Adrenal gland (tissue), 12 donors: Measurements from ENCODE around the gene ELMO2. TPM values are rescaled to one million over a fixed set of nuclear protein-coding genes. Genes with fewer than 3 reads are reported as not detected.

ENCODE experiments used
- DNase-seq, 7 donors: peaks; one replicate each; pipeline ENCODE4 v3.0.0-alpha.2; 2019 to 2020
- H3K27ac ChIP-seq, 5 donors: fragments of 200-600 bp; sonication (generic) in 4 of 5; 1 replicate in 3 of 5; 2 replicates in 2 of 5; pipeline versions ENCODE4 v1.5.1 to v1.8.0; 2016 to 2020; ENCODE audit warnings: mild to moderate bottlenecking in 1 of 5
- H3K27me3 ChIP-seq: fragments of 200-600 bp; 2 replicates; pipeline ENCODE4 v1.8.0; 2021
- H3K36me3 ChIP-seq, 2 donors: fragments of 200-600 bp; replicated peaks in 1 of 2; 1 replicate in 1 of 2; 2 replicates in 1 of 2; pipeline versions ENCODE4 v1.5.1 to v1.8.0; 2018 to 2022
- H3K4me1 ChIP-seq, 2 donors: fragments of 200-600 bp; replicated peaks in 1 of 2; 1 replicate in 1 of 2; 2 replicates in 1 of 2; pipeline versions ENCODE4 v1.5.1 to v1.8.0; 2018 to 2021
- H3K4me3 ChIP-seq, 4 donors: fragments of 200-600 bp; sonication (generic) in 3 of 4; one replicate each; pipeline ENCODE4 v1.5.1; 2016 to 2018
- H3K9me3 ChIP-seq, 3 donors: fragments of 200-600 bp; sonication (generic) in 1 of 3; replicated peaks in 1 of 3; 1 replicate in 2 of 3; 2 replicates in 1 of 3; pipeline versions ENCODE4 v1.5.1 to v1.8.0; 2016 to 2021
- CTCF ChIP-seq, 6 experiments: fragments of 450-650 bp in 4 of 6; fragments of 200-600 bp in 2 of 6; sonication (generic) in 1 of 6; IDR thresholded peaks; 1 replicate in 5 of 6; 2 replicates in 1 of 6; pipeline versions ENCODE4 v1.5.1 to v1.8.0; 2016 to 2021; ENCODE audit warnings: antibody characterized with exemption in 6 of 6, mild to moderate bottlenecking in 2 of 6, moderate library complexity in 1 of 6
- POLR2A ChIP-seq, 2 donors: fragments of 450-650 bp; IDR thresholded peaks; one replicate each; pipeline ENCODE4 v1.6.1; 2017; ENCODE audit warnings: antibody characterized with exemption in 2 of 2, mild to moderate bottlenecking in 2 of 2, moderate library complexity in 1 of 2
- WGBS, 4 donors: extraction: QIAGEN DNeasy Blood & Tissue Kit in 2 of 4; methylation state at CpG; one replicate each; pipeline versions ENCODE4 v1.1.5 to v1.1.7; 2013 to 2017; 5-methylcytosine and 5-hydroxymethylcytosine counted together
- intact Hi-C, 2 donors: fragments of 100-400 bp; cut with DNase I; formaldehyde crosslinking; loops; one replicate each; pipeline versions ENCODE4 v1.14.1 to v1.15.0; 2022 to 2023
- polyA plus RNA-seq, 3 donors: library from polyadenylated mRNA; stranded (reverse); fragments of 200-250 nt in 2 of 3; fragments of 350-450 nt in 1 of 3; fragmentation: Illumina TruSeq in 1 of 3; extraction: RNeasy Lipid Tissue Mini Kit (QIAGEN cat#74804) in 1 of 3; gene quantifications; one replicate each; pipeline ENCODE4 v1.2.3, GENCODE V29; 2013 to 2014
- total RNA-seq, 9 donors: library from RNA; depleted of rRNA in 4 of 9; stranded (reverse); fragments of >200 nt in 4 of 9; fragments of 120-200 nt in 1 of 9; fragmentation: NEBNext Ultra II Directional in 1 of 9; extraction: Animal tissue kit (Norgen Biotek cat#: 25700) in 1 of 9; gene quantifications; one replicate each; pipeline versions ENCODE4 v1.1.0 to v1.2.4, GENCODE V29; 2013 to 2023
- donor health status: healthy with polysubstance abuse.
- donor health status: Bipolar disorder and iron deficiency.
- donor health status: DM: yes; HTN: yes; CAD: no.
- donor health status: DM: no; HTN: no; CAD: no.
- donor health status: DM: no; HTN: no; CAD: no.
- donor health status: DM: yes; HTN: yes; CAD: no.

Gene ELMO2
- total and polyA plus RNA-seq, 12 donors, result 36.2 to 69.0 (median 51.7) TPM

- H3K36me3 ChIP-seq, result no peaks in the 10 kb centered on the region
- intact Hi-C loops, result no loop called here
- H3K27ac ChIP-seq, result peak overlapping the region in 1 of 5 donors; percentile 2
- H3K4me3 ChIP-seq, result no peak overlapping the region
- WGBS, 4 donors, result 79 to 86% (median 83%) methylated on average over 10 to 13 of the region's 13 CpGs
- H3K9me3 ChIP-seq, result no peaks in the 10 kb centered on the region
- TF ChIP-seq CTCF (IDR thresholded peaks at IDR 0.05), result no peak
- no peak for TF ChIP-seq POLR2A (IDR thresholded peaks at IDR 0.05)
- no peak for DNase-seq
- no peaks in the 10 kb centered on the region for H3K4me1 ChIP-seq
- peaks cover 4% of the 10 kb centered on the region for H3K27me3 ChIP-seq
Observed at GRCh38 chr20:46331611-46332361, 74.6 kb downstream of the ELMO2 start.

- no peak for TF ChIP-seq POLR2A (IDR thresholded peaks at IDR 0.05)
- no peak for TF ChIP-seq CTCF (IDR thresholded peaks at IDR 0.05)
- no peak overlapping the region for H3K27ac ChIP-seq
- no peak for DNase-seq
- 70 to 80% (median 73%) methylated on average over 10 to 13 of the region's 13 CpGs for WGBS, 4 donors
- no peaks in the 10 kb centered on the region for H3K9me3 ChIP-seq
- H3K4me1 ChIP-seq, result no peaks in the 10 kb centered on the region
- H3K27me3 ChIP-seq, result peaks cover 4% of the 10 kb centered on the region
- no peak overlapping the region for H3K4me3 ChIP-seq
- intact Hi-C loops, result no loop called here
- H3K36me3 ChIP-seq, result no peaks in the 10 kb centered on the region
Observed at GRCh38 chr20:46330831-46331371, 75.5 kb downstream of the ELMO2 start.

- whole genome bisulfite sequencing, 4 donors, result 52 to 61% (median 56%) methylated on average over 6 to 13 of the region's 13 CpGs
- H3K9me3 ChIP-seq, result no peaks in the 10 kb centered on the region
- no peak overlapping the region for H3K4me3 ChIP-seq
- intact Hi-C loops, result no loop called here
- H3K36me3 ChIP-seq, result no peaks in the 10 kb centered on the region
- H3K27ac ChIP-seq, result no peak overlapping the region
- DNase-seq, result no peak
- TF ChIP-seq POLR2A (IDR thresholded peaks at IDR 0.05) (no peak), CTCF (IDR thresholded peaks at IDR 0.05) (no peak)
- peaks cover 4% of the 10 kb centered on the region for H3K27me3 ChIP-seq
- H3K4me1 ChIP-seq, result no peaks in the 10 kb centered on the region
Observed at GRCh38 chr20:46330072-46330763, 76.2 kb downstream of the ELMO2 start.

- Histone ChIP-seq H3K27me3 (peaks cover 4% of the 10 kb centered on the region), H3K27ac (no peak overlapping the region), H3K4me1 (no peaks in the 10 kb centered on the region), H3K36me3 (no peaks in the 10 kb centered on the region), H3K4me3 (no peak overlapping the region), H3K9me3 (no peaks in the 10 kb centered on the region)
- no peak for DNase-seq
- WGBS, 4 donors, result 55 to 77% (median 70%) methylated on average over 12 to 16 of the region's 16 CpGs
- intact Hi-C loops, result no loop called here
- TF ChIP-seq POLR2A (IDR thresholded peaks at IDR 0.05) (no peak), CTCF (IDR thresholded peaks at IDR 0.05) (no peak)
Observed at GRCh38 chr20:46328200-46328882, 78.1 kb downstream of the ELMO2 start.
